CD14-positive monocyte (primary cell): ENCODE results near the gene RCOR1. TPM values are rescaled to one million over a fixed set of nuclear protein-coding genes. Genes with fewer than 3 reads are reported as not detected.

Source experiments
- DNase-seq, 3 donors: peaks; one replicate each; pipeline ENCODE4 v3.0.0-alpha.2; 2011 to 2022
- H2AFZ ChIP-seq: 2 replicates; pipeline ENCODE4 v1.6.0; 2012; ENCODE audit warnings: mild to moderate bottlenecking, low read depth, low read length, inconsistent platforms; ENCODE audit not compliant: insufficient read depth, poor library complexity, severe bottlenecking
- H3K27ac ChIP-seq, 2 donors: 1 replicate in 1 of 2; 2 replicates in 1 of 2; pipeline ENCODE4 v1.5.1; 2012 to 2013; ENCODE audit warnings: low read length in 2 of 2, control low read depth in 1 of 2, inconsistent platforms in 1 of 2, low read depth in 1 of 2, mild to moderate bottlenecking in 1 of 2
- H3K27me3 ChIP-seq, 2 donors: one replicate each; pipeline versions ENCODE4 v1.6.0 to v1.6.1; 2011 to 2013; ENCODE audit warnings: low read length in 2 of 2; ENCODE audit not compliant: control insufficient read depth in 2 of 2, insufficient read depth in 2 of 2
- H3K36me3 ChIP-seq, 2 donors: replicated peaks in 1 of 2; 1 replicate in 1 of 2; 2 replicates in 1 of 2; pipeline versions ENCODE4 v1.5.1 to v1.6.1; 2012 to 2013; ENCODE audit warnings: low read length in 2 of 2, control low read depth in 1 of 2, inconsistent platforms in 1 of 2, mild to moderate bottlenecking in 1 of 2; ENCODE audit not compliant: insufficient read depth in 2 of 2, control insufficient read depth in 1 of 2
- H3K4me1 ChIP-seq, 2 donors: 1 replicate in 1 of 2; 2 replicates in 1 of 2; pipeline versions ENCODE4 v1.5.1 to v1.6.1; 2012 to 2013; ENCODE audit warnings: low read length in 2 of 2, control low read depth in 1 of 2, inconsistent platforms in 1 of 2, mild to moderate bottlenecking in 1 of 2, moderate library complexity in 1 of 2; ENCODE audit not compliant: insufficient read depth in 2 of 2, control insufficient read depth in 1 of 2
- H3K4me2 ChIP-seq: replicated peaks from 2 replicates; pipeline ENCODE3; 2012; ENCODE audit warnings: low read length, moderate library complexity, mild to moderate bottlenecking; ENCODE audit not compliant: poor library complexity, severe bottlenecking; ENCODE audit errors: extremely low read depth
- H3K4me3 ChIP-seq, 3 experiments: fragments of 200-600 bp in 1 of 3; sonication (generic) in 1 of 3; replicated peaks in 1 of 3; 1 replicate in 2 of 3; 2 replicates in 1 of 3; pipeline ENCODE4 v1.5.1; 2011 to 2013; ENCODE audit warnings: low read length in 3 of 3, mild to moderate bottlenecking in 3 of 3, control low read depth in 2 of 3, low read depth in 2 of 3, inconsistent platforms in 1 of 3, moderate library complexity in 1 of 3
- H3K79me2 ChIP-seq: 2 replicates; pipeline ENCODE4 v1.6.0; 2012; ENCODE audit warnings: mild to moderate bottlenecking, control low read depth, inconsistent platforms, low read length, moderate library complexity; ENCODE audit not compliant: insufficient read depth
- H3K9ac ChIP-seq: 2 replicates; pipeline ENCODE4 v1.6.0; 2017; ENCODE audit warnings: low read length, mild to moderate bottlenecking; ENCODE audit not compliant: insufficient read depth, poor library complexity, severe bottlenecking
- H3K9me3 ChIP-seq, 2 donors: replicated peaks in 1 of 2; 1 replicate in 1 of 2; 2 replicates in 1 of 2; pipeline versions ENCODE4 v1.5.1 to v1.6.1; 2012 to 2013; ENCODE audit warnings: low read length in 2 of 2, control low read depth in 1 of 2; ENCODE audit not compliant: control insufficient read depth in 1 of 2, insufficient read depth in 1 of 2
- H4K20me1 ChIP-seq: 2 replicates; pipeline ENCODE4 v1.6.0; 2012; ENCODE audit warnings: mild to moderate bottlenecking, low read length, control low read depth, moderate library complexity; ENCODE audit not compliant: insufficient read depth
- H3K27ac Mint-ChIP-seq, 7 donors: one replicate each; pipeline ENCODE4 v1.8.0; 2020; ENCODE audit warnings: mild to moderate bottlenecking in 7 of 7, mixed read lengths in 7 of 7, moderate library complexity in 6 of 7, inconsistent platforms in 2 of 7
- H3K27me3 Mint-ChIP-seq, 3 donors: one replicate each; pipeline ENCODE4 v1.8.0; 2021 to 2022; ENCODE audit warnings: low read depth in 3 of 3, mild to moderate bottlenecking in 3 of 3, mixed read lengths in 3 of 3, moderate library complexity in 3 of 3, inconsistent platforms in 1 of 3
- H3K36me3 Mint-ChIP-seq, 2 donors: one replicate each; pipeline ENCODE4 v1.8.0; 2020; ENCODE audit warnings: mixed read lengths in 2 of 2, inconsistent platforms in 1 of 2, mild to moderate bottlenecking in 1 of 2
- H3K4me1 Mint-ChIP-seq: one replicate; pipeline ENCODE4 v1.8.0; 2020; ENCODE audit warnings: mild to moderate bottlenecking, mixed read lengths
- H3K4me3 Mint-ChIP-seq, 2 donors: one replicate each; pipeline ENCODE4 v1.8.0; 2020; ENCODE audit warnings: mild to moderate bottlenecking in 2 of 2, mixed read lengths in 2 of 2, moderate library complexity in 1 of 2
- H3K9me3 Mint-ChIP-seq, 7 donors: one replicate each; pipeline ENCODE4 v1.8.0; 2020 to 2022; ENCODE audit warnings: mixed read lengths in 7 of 7, mild to moderate bottlenecking in 6 of 7, moderate library complexity in 6 of 7, inconsistent platforms in 2 of 7
- CTCF ChIP-seq: fragments of 200-600 bp; IDR thresholded peaks from one replicate; pipeline ENCODE4 v1.8.0; 2022; ENCODE audit warnings: antibody characterized with exemption, mild to moderate bottlenecking
- WGBS: methylation state at CpG from one replicate; pipeline ENCODE4 v1.1.5; 2013; ENCODE audit warnings: missing lambda C conversion rate; ENCODE audit not compliant: insufficient coverage; 5-methylcytosine and 5-hydroxymethylcytosine counted together
- intact Hi-C, 2 donors: fragments of 100-400 bp; cut with micrococcal nuclease; formaldehyde crosslinking; loops; one replicate each; pipeline versions ENCODE4 v1.15.0 to v1.15.1; 2023
- polyA plus RNA-seq, 3 donors: library from polyadenylated mRNA; depleted of rRNA in 1 of 3; unstranded in 2 of 3; stranded (reverse) in 1 of 3; fragments of 300-500 nt in 2 of 3; fragments of >200 nt in 1 of 3; fragmentation: Illumina TruSeq in 2 of 3; gene quantifications; 1 replicate in 2 of 3; 2 replicates in 1 of 3; pipeline ENCODE4 v1.2.3, GENCODE V29; 2012 to 2021

The RCOR1 gene
- polyA plus RNA-seq, 3 donors = 2.1 to 36.6 (median 2.3) TPM

GRCh38 chr14:102746634-102747438, 154.4 kb downstream of the RCOR1 start:
- Mint-ChIP-seq H3K36me3 (peaks cover 14 to 48% of the 10 kb centered on the region in 2 donors), H3K27me3 (peaks cover under 1 to 4% (median under 1%) of the 10 kb centered on the region in 3 donors), H3K4me3 (no peak overlapping the region), H3K4me1 (no peaks in the 10 kb centered on the region), H3K27ac (no peak overlapping the region), H3K9me3 (peaks cover 4 to 13% (median 11%) of the 10 kb centered on the region in 7 donors)
- Histone ChIP-seq H3K27me3 (no peaks in the 10 kb centered on the region), H3K27ac (no peak overlapping the region), H3K4me2 (no peak overlapping the region), H3K36me3 (peaks cover 0 to 21% of the 10 kb centered on the region in 2 donors), H3K9ac (no peak overlapping the region), H2AFZ (no peak overlapping the region), H3K4me1 (no peaks in the 10 kb centered on the region), H4K20me1 (no peaks in the 10 kb centered on the region), H3K79me2 (no peaks in the 10 kb centered on the region), H3K9me3 (peaks cover 0 to 16% of the 10 kb centered on the region in 2 donors), H3K4me3 (no peak overlapping the region)
- 91% methylated on average over 20 of the region's 28 CpGs for WGBS
- DNase-seq = no peak
- no peak for TF ChIP-seq CTCF
- intact Hi-C loops = no loop called here

- Histone ChIP-seq H3K79me2 (no peaks in the 10 kb centered on the region), H3K4me1 (no peaks in the 10 kb centered on the region), H3K27me3 (no peaks in the 10 kb centered on the region), H3K27ac (no peak overlapping the region), H3K9me3 (no peaks in the 10 kb centered on the region), H3K9ac (no peak overlapping the region), H3K4me2 (no peak overlapping the region), H3K4me3 (no peak overlapping the region), H2AFZ (no peak overlapping the region), H3K36me3 (peaks cover 0 to 16% of the 10 kb centered on the region in 2 donors), H4K20me1 (no peaks in the 10 kb centered on the region)
- no peak for TF ChIP-seq CTCF
- peaks cover 10 to 42% of the 10 kb centered on the region in 2 donors for H3K36me3 Mint-ChIP-seq
- peaks cover 0 to 4% (median 1%) of the 10 kb centered on the region in 3 donors for H3K27me3 Mint-ChIP-seq
- intact Hi-C loops = no loop called here
- H3K9me3 Mint-ChIP-seq = no peaks in the 10 kb centered on the region
- no peak overlapping the region for H3K4me3 Mint-ChIP-seq
- peak overlapping the region in 2 of 7 donors; percentile 63 to 79 for H3K27ac Mint-ChIP-seq
- H3K4me1 Mint-ChIP-seq = no peaks in the 10 kb centered on the region
- WGBS = 100% methylated on average over 4 of the region's 8 CpGs
- DNase-seq = no peak
These were observed 156.4 kb downstream of the RCOR1 start for GRCh38 chr14:102748806-102749205.
